GM12891 (cell line): ENCODE results near the gene POLR1B.

ENCODE experiments used
- POLR2A ChIP-seq: IDR thresholded peaks from 2 replicates; pipeline ENCODE4 v1.6.1; 2011; ENCODE audit warnings: low read depth, low read length, control low read depth
- POLR2AphosphoS5 ChIP-seq: IDR thresholded peaks from 2 replicates; pipeline ENCODE4 v1.6.1; 2011; ENCODE audit warnings: low read depth, low read length, control low read depth
- POU2F2 ChIP-seq: IDR thresholded peaks from 2 replicates; pipeline ENCODE4 v1.6.1; 2011; ENCODE audit warnings: low read depth, mild to moderate bottlenecking, control low read depth, low read length, moderate library complexity
- TAF1 ChIP-seq: IDR thresholded peaks from 2 replicates; pipeline ENCODE4 v1.6.1; 2011; ENCODE audit warnings: low read depth, low read length, control low read depth

DNA sequence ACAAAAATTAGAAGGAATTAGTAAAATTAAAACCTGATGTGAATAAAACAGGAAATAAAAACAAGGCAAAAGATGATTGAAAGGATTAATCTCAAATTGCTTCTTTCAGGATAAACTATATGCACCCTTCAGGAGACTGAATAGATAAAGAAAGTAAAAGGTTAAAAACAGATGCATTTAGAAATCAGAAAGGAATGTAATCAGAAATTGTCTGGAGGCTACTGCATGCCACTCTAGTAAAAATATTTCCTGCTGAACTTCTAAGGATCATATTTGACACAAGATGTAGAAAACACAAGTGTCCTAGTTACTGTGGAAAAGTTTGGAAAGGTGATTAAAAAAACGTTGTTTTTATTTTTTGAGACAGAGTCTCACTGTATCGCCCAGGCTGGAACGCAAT is 58.4 kb downstream of the POLR1B start:
- TF ChIP-seq POLR2A (no peak), TAF1 (no peak), POLR2AphosphoS5 (no peak), POU2F2 (no peak)
